ENCODE measurements around the gene EEIG1. TPM values are rescaled to one million over a fixed set of nuclear protein-coding genes. Genes with fewer than 3 reads are reported as not detected.

EEIG1 gene
- polyA plus RNA-seq, 1 donor (not counting 4 experiments of a cell fraction or from before 2014, with no cell fraction given): 3.7 TPM

- Histone ChIP-seq H2AFZ (ENCODE audit: control insufficient read depth, low read length) (no peak overlapping the region), H3K4me1 (ENCODE audit: control insufficient read depth, extremely low read depth, insufficient read depth, low read length) (peaks cover 21% of the 10 kb centered on the region), H3K9ac (ENCODE audit: control insufficient read depth, extremely low read depth, insufficient read depth, low read length) (peak overlapping the region; percentile 30), H3K4me3 (ENCODE audit: control insufficient read depth in 2 of 3, extremely low read depth in 1 of 3, insufficient read depth in 2 of 3, low read depth in 1 of 3, low read length in 3 of 3) (no peak overlapping the region), H3K27ac (ENCODE audit: control insufficient read depth, insufficient read depth, low read length) (no peak overlapping the region), H3K4me2 (ENCODE audit: control insufficient read depth, extremely low read depth, insufficient read depth, low read depth, low read length) (peak overlapping the region; percentile 57), H4K20me1 (ENCODE audit: control insufficient read depth, extremely low read depth, insufficient read depth, low read length) (no peaks in the 10 kb centered on the region), H3K79me2 (ENCODE audit: control insufficient read depth, insufficient read depth, low read length) (peaks cover 2% of the 10 kb centered on the region), H3K9me1 (ENCODE audit: control insufficient read depth, extremely low read depth, insufficient read depth, low read length) (peaks cover 2% of the 10 kb centered on the region), H3K27me3 (ENCODE audit: control insufficient read depth, extremely low read depth, insufficient read depth, low read length) (no peaks in the 10 kb centered on the region), H3K9me3 (ENCODE audit: control insufficient read depth, low read depth, low read length) (no peaks in the 10 kb centered on the region), H3K36me3 (ENCODE audit: control insufficient read depth in 2 of 2, extremely low read depth in 1 of 2, insufficient read depth in 2 of 2, low read length in 2 of 2) (no peaks in the 10 kb centered on the region)
- TF ChIP-seq CTCF (optimal IDR thresholded peaks at IDR 0.05 in 1 of 3, IDR thresholded peaks at IDR 0.05 in 1 of 3, conservative IDR thresholded peaks at IDR 0.05 in 1 of 3; ENCODE audit: extremely low read depth in 1 of 3, insufficient read depth in 2 of 3, low read length in 3 of 3) (peak; percentile 8 to 36 (median 26)), EZH2 (IDR thresholded peaks at IDR 0.05; ENCODE audit: low read length) (no peak)
- DNase-seq (ENCODE audit: low read depth, low spot score) (peak; percentile 72), FAIRE-seq (peak; percentile 49)
- dilution Hi-C loops (cut with MboI; ENCODE audit: extremely low pct_ligation_motif_present, low sequenced_read_pairs): no loop called here
These were observed 25.3 kb downstream of the EEIG1 start for GRCh38 chr9:127955294-127956015.

- peak overlapping the region; percentile 57 for H3K4me2 ChIP-seq (ENCODE audit: control insufficient read depth, extremely low read depth, insufficient read depth, low read depth, low read length)
- H3K4me1 ChIP-seq (ENCODE audit: control insufficient read depth, extremely low read depth, insufficient read depth, low read length): peaks cover 15% of the 10 kb centered on the region
- no peak overlapping the region for H3K27ac ChIP-seq (ENCODE audit: control insufficient read depth, insufficient read depth, low read length)
- peaks cover 2% of the 10 kb centered on the region for H3K79me2 ChIP-seq (ENCODE audit: control insufficient read depth, insufficient read depth, low read length)
- TF ChIP-seq EZH2 (IDR thresholded peaks at IDR 0.05; ENCODE audit: low read length) (no peak), CTCF (optimal IDR thresholded peaks at IDR 0.05 in 1 of 3, IDR thresholded peaks at IDR 0.05 in 1 of 3, conservative IDR thresholded peaks at IDR 0.05 in 1 of 3; ENCODE audit: extremely low read depth in 1 of 3, insufficient read depth in 2 of 3, low read length in 3 of 3) (no peak)
- H3K9me1 ChIP-seq (ENCODE audit: control insufficient read depth, extremely low read depth, insufficient read depth, low read length): peaks cover 2% of the 10 kb centered on the region
- no peak overlapping the region for H3K4me3 ChIP-seq (ENCODE audit: control insufficient read depth in 2 of 3, extremely low read depth in 1 of 3, insufficient read depth in 2 of 3, low read depth in 1 of 3, low read length in 3 of 3)
- dilution Hi-C loops (cut with MboI; ENCODE audit: extremely low pct_ligation_motif_present, low sequenced_read_pairs): no loop called here
- no peaks in the 10 kb centered on the region for H3K27me3 ChIP-seq (ENCODE audit: control insufficient read depth, extremely low read depth, insufficient read depth, low read length)
- DNase-seq (ENCODE audit: low read depth, low spot score) (no peak), FAIRE-seq (no peak)
- no peak overlapping the region for H2AFZ ChIP-seq (ENCODE audit: control insufficient read depth, low read length)
- H3K36me3 ChIP-seq (ENCODE audit: control insufficient read depth in 2 of 2, extremely low read depth in 1 of 2, insufficient read depth in 2 of 2, low read length in 2 of 2): no peaks in the 10 kb centered on the region
- peak overlapping the region; percentile 30 for H3K9ac ChIP-seq (ENCODE audit: control insufficient read depth, extremely low read depth, insufficient read depth, low read length)
- no peaks in the 10 kb centered on the region for H4K20me1 ChIP-seq (ENCODE audit: control insufficient read depth, extremely low read depth, insufficient read depth, low read length)
- H3K9me3 ChIP-seq (ENCODE audit: control insufficient read depth, low read depth, low read length): no peaks in the 10 kb centered on the region
These were observed 25.9 kb downstream of the EEIG1 start for GRCh38 chr9:127954831-127955293.
